HEK293 (cell line): Measurements from ENCODE around the gene DDX23.

ENCODE experiments used
- CTCF ChIA-PET: fragments of 350-600 bp; formaldehyde crosslinking; extraction: SDS; loops from one replicate; lab custom pipeline; 2021; ENCODE audit warnings: antibody characterized with exemption; lab: Yijun Ruan, JAX
- POLR2A ChIA-PET: fragments of 300-600 bp; formaldehyde crosslinking; extraction: SDS; loops from one replicate; lab custom pipeline; 2020; ENCODE audit warnings: antibody characterized with exemption, inconsistent platforms; lab: Yijun Ruan, JAX
- H3K27ac ChIP-seq: fragments of 200-500 bp; sonication (Bioruptor generic); 2 replicates; pipeline ENCODE4 v1.5.1; 2014; ENCODE audit warnings: low read depth, low read length, control low read depth, inconsistent platforms; ENCODE audit errors: extremely low read depth
- H3K36me3 ChIP-seq, 2 experiments: fragments of 200-500 bp in 1 of 2; sonication (Bioruptor generic) in 1 of 2; 1 replicate in 1 of 2; 2 replicates in 1 of 2; pipeline ENCODE4 v1.5.1; 2014 to 2017; ENCODE audit warnings: inconsistent platforms in 2 of 2, low read length in 2 of 2; ENCODE audit not compliant: control insufficient read depth in 2 of 2, insufficient read depth in 1 of 2
- H3K4me1 ChIP-seq: fragments of 200-500 bp; sonication (Bioruptor generic); 2 replicates; pipeline ENCODE4 v1.5.1; 2014; ENCODE audit warnings: mild to moderate bottlenecking, low read length, inconsistent platforms; ENCODE audit not compliant: control insufficient read depth, insufficient read depth
- H3K4me3 ChIP-seq: 2 replicates; pipeline ENCODE4 v1.5.1; 2011; ENCODE audit warnings: low read depth, mild to moderate bottlenecking, control low read depth, low read length, moderate library complexity
- H3K9me3 ChIP-seq: fragments of 200-500 bp; sonication (Bioruptor generic); 2 replicates; pipeline ENCODE4 v1.5.1; 2014; ENCODE audit warnings: low read depth, low read length, inconsistent platforms; ENCODE audit not compliant: control insufficient read depth, insufficient read depth
- OSR2 ChIP-seq: fragments of 450-650 bp; formaldehyde crosslinking; IDR thresholded peaks from 2 replicates; pipeline ENCODE4 v1.5.1; 2016; ENCODE audit warnings: missing biosample characterization, missing genetic modification characterization
- REST ChIP-seq: fragments of 450-650 bp; formaldehyde crosslinking; IDR thresholded peaks from 2 replicates; pipeline ENCODE4 v1.5.1; 2016; ENCODE audit warnings: missing biosample characterization, missing genetic modification characterization
- WT1 ChIP-seq: fragments of 450-650 bp; formaldehyde crosslinking; IDR thresholded peaks from 2 replicates; pipeline ENCODE4 v1.5.1; 2016; ENCODE audit warnings: missing biosample characterization, missing genetic modification characterization
- YY1 ChIP-seq: fragments of 450-650 bp; formaldehyde crosslinking; IDR thresholded peaks from 2 replicates; pipeline ENCODE4 v1.5.1; 2018; ENCODE audit warnings: missing biosample characterization, missing genetic modification characterization
- ZBTB17 ChIP-seq: fragments of 450-650 bp; formaldehyde crosslinking; IDR thresholded peaks from 2 replicates; pipeline ENCODE4 v1.5.1; 2016; ENCODE audit warnings: missing biosample characterization, missing genetic modification characterization
- ZBTB26 ChIP-seq: fragments of 450-650 bp; formaldehyde crosslinking; optimal IDR thresholded peaks from 2 replicates; pipeline ENCODE3; 2016; ENCODE audit warnings: missing biosample characterization, mild to moderate bottlenecking, missing genetic modification characterization
- ZEB2 ChIP-seq: fragments of 450-650 bp; formaldehyde crosslinking; IDR thresholded peaks from 2 replicates; pipeline ENCODE4 v1.5.1; 2016; ENCODE audit warnings: missing biosample characterization, missing genetic modification characterization
- ZNF112 ChIP-seq: fragments of 450-650 bp; formaldehyde crosslinking; IDR thresholded peaks from 2 replicates; pipeline ENCODE4 v1.5.0; 2017; ENCODE audit warnings: missing biosample characterization, missing genetic modification characterization
- ZNF138 ChIP-seq: fragments of 450-650 bp; formaldehyde crosslinking; IDR thresholded peaks from 2 replicates; pipeline ENCODE4 v1.5.1; 2016; ENCODE audit warnings: missing biosample characterization, missing genetic modification characterization, borderline replicate concordance
- ZNF19 ChIP-seq: fragments of 450-650 bp; formaldehyde crosslinking; IDR thresholded peaks from 2 replicates; pipeline ENCODE4; 2016; ENCODE audit warnings: missing biosample characterization, missing genetic modification characterization, low read depth
- ZNF280D ChIP-seq: fragments of 450-650 bp; formaldehyde crosslinking; IDR thresholded peaks from 2 replicates; pipeline ENCODE4 v1.5.1; 2016; ENCODE audit warnings: missing biosample characterization, missing genetic modification characterization
- ZNF404 ChIP-seq: fragments of 450-650 bp; formaldehyde crosslinking; IDR thresholded peaks from 2 replicates; pipeline ENCODE4 v1.5.1; 2017; ENCODE audit warnings: missing biosample characterization, missing genetic modification characterization
- TF ChIP-seq, protein P1 (sequence below): fragments of 450-650 bp; formaldehyde crosslinking; IDR thresholded peaks from 2 replicates; pipeline ENCODE4 v1.5.1; 2016; ENCODE audit warnings: missing biosample characterization, missing genetic modification characterization, borderline replicate concordance
- TF ChIP-seq, protein P2 (sequence below): fragments of 450-650 bp; formaldehyde crosslinking; IDR thresholded peaks from 2 replicates; pipeline ENCODE4 v1.5.1; 2016; ENCODE audit warnings: missing biosample characterization, missing genetic modification characterization
- TF ChIP-seq, protein P3 (sequence below): fragments of 450-650 bp; formaldehyde crosslinking; IDR thresholded peaks from 2 replicates; pipeline ENCODE4 v1.5.1; 2016; ENCODE audit warnings: missing biosample characterization, missing genetic modification characterization

The DDX23 gene

GRCh38 chr12:48882972-48883304, 31.0 kb upstream of the DDX23 start:
- TF ChIP-seq YY1 (tag by site-specific recombination) (no peak), ZBTB26 (no peak), REST (tag by site-specific recombination) (no peak), ZNF404 (tag by site-specific recombination) (no peak), WT1 (tag by site-specific recombination) (no peak)
- Histone ChIP-seq H3K9me3 (no peaks in the 10 kb centered on the region), H3K27ac (peak overlapping the region; percentile 46; the same call in 1 of the 2 replicates), H3K36me3 (no peaks in the 10 kb centered on the region), H3K4me1 (peaks cover 20% of the 10 kb centered on the region), H3K4me3 (no peak overlapping the region)
- ChIA-PET CTCF (interaction anchor here (0.6 to 8.3 kb wide), 10 partner anchors 8 to 114 kb away, joined by 3 to 64 read pairs (median 3); partner anchors contain the start of gene DDX23), POLR2A (interaction anchor here (0.7 to 3.4 kb wide), 4 partner anchors 17 to 1570 kb away, joined by 3 to 24 read pairs (median 4); partner anchors contain the start of genes RND1 and TUBA1B)

DNA sequence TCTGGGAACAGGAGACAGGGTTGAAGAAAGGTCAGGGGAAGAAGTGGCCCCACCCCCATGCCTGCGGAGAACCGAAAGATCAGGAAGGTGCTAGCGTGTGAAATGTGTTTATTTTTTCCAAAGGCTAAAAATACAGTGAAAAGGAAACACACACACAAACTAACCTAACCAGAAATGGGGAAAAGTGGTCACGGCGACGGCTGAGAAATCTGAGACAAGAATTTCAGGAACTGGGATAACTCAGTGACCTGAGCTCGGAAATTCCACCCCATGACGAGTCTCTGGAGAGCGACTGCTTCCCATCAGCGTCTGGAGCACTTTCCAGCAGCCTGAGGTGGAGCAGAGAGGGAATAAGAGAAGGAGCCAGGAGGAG, 30.3 kb upstream of the DDX23 start:
- Histone ChIP-seq H3K36me3 (no peaks in the 10 kb centered on the region), H3K27ac (no peak overlapping the region), H3K4me1 (peaks cover 20% of the 10 kb centered on the region), H3K9me3 (no peaks in the 10 kb centered on the region), H3K4me3 (no peak overlapping the region)
- ChIA-PET POLR2A (interaction anchor here (1.1 to 3.4 kb wide), 2 partner anchors 17 to 29 kb away, joined by 5 to 24 read pairs; partner anchors contain the start of gene RND1), CTCF (interaction anchor here (0.9 to 8.3 kb wide), 4 partner anchors 9 to 115 kb away, joined by 3 to 64 read pairs (median 22); partner anchors contain the start of gene DDX23)
- TF ChIP-seq, protein P1, sequence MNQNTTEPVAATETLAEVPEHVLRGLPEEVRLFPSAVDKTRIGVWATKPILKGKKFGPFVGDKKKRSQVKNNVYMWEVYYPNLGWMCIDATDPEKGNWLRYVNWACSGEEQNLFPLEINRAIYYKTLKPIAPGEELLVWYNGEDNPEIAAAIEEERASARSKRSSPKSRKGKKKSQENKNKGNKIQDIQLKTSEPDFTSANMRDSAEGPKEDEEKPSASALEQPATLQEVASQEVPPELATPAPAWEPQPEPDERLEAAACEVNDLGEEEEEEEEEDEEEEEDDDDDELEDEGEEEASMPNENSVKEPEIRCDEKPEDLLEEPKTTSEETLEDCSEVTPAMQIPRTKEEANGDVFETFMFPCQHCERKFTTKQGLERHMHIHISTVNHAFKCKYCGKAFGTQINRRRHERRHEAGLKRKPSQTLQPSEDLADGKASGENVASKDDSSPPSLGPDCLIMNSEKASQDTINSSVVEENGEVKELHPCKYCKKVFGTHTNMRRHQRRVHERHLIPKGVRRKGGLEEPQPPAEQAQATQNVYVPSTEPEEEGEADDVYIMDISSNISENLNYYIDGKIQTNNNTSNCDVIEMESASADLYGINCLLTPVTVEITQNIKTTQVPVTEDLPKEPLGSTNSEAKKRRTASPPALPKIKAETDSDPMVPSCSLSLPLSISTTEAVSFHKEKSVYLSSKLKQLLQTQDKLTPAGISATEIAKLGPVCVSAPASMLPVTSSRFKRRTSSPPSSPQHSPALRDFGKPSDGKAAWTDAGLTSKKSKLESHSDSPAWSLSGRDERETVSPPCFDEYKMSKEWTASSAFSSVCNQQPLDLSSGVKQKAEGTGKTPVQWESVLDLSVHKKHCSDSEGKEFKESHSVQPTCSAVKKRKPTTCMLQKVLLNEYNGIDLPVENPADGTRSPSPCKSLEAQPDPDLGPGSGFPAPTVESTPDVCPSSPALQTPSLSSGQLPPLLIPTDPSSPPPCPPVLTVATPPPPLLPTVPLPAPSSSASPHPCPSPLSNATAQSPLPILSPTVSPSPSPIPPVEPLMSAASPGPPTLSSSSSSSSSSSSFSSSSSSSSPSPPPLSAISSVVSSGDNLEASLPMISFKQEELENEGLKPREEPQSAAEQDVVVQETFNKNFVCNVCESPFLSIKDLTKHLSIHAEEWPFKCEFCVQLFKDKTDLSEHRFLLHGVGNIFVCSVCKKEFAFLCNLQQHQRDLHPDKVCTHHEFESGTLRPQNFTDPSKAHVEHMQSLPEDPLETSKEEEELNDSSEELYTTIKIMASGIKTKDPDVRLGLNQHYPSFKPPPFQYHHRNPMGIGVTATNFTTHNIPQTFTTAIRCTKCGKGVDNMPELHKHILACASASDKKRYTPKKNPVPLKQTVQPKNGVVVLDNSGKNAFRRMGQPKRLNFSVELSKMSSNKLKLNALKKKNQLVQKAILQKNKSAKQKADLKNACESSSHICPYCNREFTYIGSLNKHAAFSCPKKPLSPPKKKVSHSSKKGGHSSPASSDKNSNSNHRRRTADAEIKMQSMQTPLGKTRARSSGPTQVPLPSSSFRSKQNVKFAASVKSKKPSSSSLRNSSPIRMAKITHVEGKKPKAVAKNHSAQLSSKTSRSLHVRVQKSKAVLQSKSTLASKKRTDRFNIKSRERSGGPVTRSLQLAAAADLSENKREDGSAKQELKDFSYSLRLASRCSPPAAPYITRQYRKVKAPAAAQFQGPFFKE (tag by site-specific recombination) = no peak
- no peak for TF ChIP-seq ZNF280D (tag by site-specific recombination)
- TF ChIP-seq ZEB2 (tag by site-specific recombination) = no peak
- TF ChIP-seq OSR2 (tag by site-specific recombination) = no peak
- peak; percentile 85 for TF ChIP-seq ZBTB17 (tag by site-specific recombination)
- TF ChIP-seq ZNF112 (tag by site-specific recombination) = no peak
- TF ChIP-seq, protein P2, sequence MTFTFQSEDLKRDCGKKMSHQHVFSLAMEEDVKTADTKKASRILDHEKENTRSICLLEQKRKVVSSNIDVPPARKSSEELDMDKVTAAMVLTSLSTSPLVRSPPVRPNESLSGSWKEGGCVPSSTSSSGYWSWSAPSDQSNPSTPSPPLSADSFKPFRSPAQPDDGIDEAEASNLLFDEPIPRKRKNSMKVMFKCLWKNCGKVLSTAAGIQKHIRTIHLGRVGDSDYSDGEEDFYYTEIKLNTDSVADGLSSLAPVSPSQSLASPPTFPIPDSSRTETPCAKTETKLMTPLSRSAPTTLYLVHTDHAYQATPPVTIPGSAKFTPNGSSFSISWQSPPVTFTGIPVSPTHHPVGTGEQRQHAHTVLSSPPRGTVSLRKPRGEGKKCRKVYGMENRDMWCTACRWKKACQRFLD (tag by site-specific recombination) = no peak
- TF ChIP-seq ZNF19 (tag by site-specific recombination) = no peak
- TF ChIP-seq, protein P3, sequence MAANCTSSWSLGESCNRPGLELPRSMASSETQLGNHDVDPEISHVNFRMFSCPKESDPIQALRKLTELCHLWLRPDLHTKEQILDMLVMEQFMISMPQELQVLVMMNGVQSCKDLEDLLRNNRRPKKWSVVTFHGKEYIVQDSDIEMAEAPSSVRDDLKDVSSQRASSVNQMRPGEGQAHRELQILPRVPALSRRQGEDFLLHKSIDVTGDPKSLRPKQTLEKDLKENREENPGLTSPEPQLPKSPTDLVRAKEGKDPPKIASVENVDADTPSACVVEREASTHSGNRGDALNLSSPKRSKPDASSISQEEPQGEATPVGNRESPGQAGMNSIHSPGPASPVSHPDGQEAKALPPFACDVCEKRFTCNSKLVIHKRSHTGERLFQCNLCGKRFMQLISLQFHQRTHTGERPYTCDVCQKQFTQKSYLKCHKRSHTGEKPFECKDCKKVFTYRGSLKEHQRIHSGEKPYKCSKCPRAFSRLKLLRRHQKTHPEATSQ (tag by site-specific recombination) = no peak
- TF ChIP-seq ZNF138 = no peak
